Left lobe of liver (tissue), 2 donors: ENCODE data around the gene GHDC. TPM values are rescaled to one million over a fixed set of nuclear protein-coding genes. Genes with fewer than 3 reads are reported as not detected.
"Not testable (repeated sequence)": the region's sequence is repeated elsewhere in the genome, so short reads cannot be mapped to it uniquely, and the experiment has no call there.

Experiments
- ATAC-seq: fragments of 200-7000 bp; cut with Tn5 transposase; one replicate; pipeline ENCODE4 v1.9.1; 2020; ENCODE audit warnings: mild to moderate bottlenecking, moderate library complexity
- DNase-seq: peaks from one replicate; pipeline ENCODE4 v3.0.0-alpha.2; 2020; ENCODE audit warnings: low spot score
- total RNA-seq: library from RNA; stranded (reverse); gene quantifications from one replicate; pipeline ENCODE4 v1.2.1, GENCODE V29; 2021
- donor health status: DM: no; HTN: no; CAD: no; lungs with moderate emphysema.
- donor health status: DM: no; HTN: yes; CAD: no.

GHDC gene
- 15.7 TPM for total RNA-seq

DNA sequence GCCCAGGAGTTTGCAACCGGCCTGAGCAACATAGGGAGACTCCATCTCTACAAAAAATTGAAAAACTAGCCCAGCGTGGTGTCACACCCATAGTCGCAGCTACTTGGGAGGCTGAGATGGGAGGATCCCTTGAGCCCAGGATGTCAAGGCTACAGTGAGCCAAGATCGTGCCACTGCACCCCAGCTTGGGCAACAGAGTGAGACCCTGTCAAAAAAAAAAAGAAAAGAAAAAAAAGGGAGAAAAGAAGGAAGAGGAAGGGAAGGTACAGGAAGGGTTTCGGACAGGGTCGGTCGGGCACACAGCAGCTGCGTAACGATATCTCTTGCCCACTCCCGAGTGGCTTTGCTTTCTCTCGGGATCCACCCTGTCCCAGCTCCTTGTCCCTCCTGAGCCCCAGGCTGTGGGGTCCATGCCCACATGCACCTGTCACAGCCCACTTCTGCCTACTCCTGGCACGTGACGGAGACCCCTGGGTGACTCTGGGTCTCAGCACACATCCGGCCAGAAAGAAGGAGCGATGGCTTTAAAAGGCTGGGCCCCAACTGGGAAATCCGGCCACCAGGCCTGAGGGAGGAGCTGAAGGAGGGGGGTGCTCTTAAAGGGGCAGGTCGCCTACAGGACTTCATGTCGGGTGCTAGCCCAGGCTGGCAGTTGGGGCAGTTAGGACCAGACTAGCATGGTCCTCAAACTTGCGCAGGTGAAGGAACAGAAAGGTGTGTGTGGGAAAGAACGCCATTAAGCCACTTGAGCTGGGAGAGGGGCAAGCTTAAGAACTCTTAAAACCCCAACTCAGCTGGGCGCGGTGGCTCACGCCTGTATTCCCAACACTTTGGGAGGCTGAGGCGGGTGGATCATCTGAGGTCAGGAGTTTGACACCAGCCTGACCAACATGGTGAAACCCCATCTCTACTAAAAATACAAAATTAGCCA is at the start of gene GHDC:
GHDC (minus strand) TSS at position 526 of the 931 bp plus-strand sequence. CDS start 913 bp downstream, outside the sequence.
- peak; percentile 98 for ATAC-seq
- DNase-seq = peak; percentile 88

DNA sequence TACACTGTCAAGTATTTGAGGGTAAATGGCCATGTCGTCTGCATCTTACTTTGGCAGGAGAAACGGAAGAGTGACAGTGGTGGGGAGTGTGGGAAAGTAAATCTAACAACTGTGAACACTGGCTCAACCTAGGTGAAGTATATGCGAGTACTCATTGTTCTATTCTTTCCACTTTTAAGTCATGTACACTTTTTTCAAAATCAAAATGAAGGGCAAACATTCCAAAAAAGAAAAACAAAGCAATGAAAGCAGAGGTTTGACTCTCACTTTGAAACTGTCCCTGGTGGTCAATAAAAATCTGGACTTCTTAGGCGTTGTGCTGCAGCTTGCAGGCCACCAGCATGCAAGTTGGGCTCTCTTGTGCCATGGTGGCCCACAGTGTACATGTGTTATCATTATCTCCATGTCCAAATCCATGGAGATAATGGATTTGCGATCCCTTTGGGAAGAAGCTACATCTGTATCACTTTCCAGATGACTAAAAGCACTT is 49.2 kb upstream of the GHDC start:
- peak; percentile 6 for ATAC-seq

GRCh38 chr17:42241871-42242270 is 47.6 kb upstream of the GHDC start:
- ATAC-seq (no peak), DNase-seq (no peak)

More for the DNA sequence above, 49.2 kb upstream of the GHDC start:
- DNase-seq = no peak

DNA sequence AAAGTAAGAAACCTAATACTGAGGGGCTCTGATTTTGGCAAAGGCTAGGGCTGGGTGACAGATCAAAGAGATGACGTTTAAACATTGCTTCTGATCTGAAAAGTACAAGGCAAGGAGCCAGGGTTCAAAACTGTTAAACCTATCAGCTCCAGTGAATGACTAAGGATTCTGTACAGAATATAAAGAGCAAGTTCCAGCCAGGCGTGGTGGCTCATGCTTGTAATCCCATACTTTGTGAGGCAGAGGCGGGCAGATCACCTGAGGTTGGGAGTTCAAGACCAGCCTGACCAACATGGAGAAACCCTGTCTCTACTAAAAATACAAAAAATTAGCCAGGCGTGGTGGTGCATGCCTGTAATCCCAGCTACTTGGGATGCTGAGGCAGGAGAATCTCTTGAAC is 46.6 kb upstream of the GHDC start:
- peak; percentile 39 for ATAC-seq
- DNase-seq = not testable (repeated sequence)

GRCh38 chr17:42240201-42240600 is 45.9 kb upstream of the GHDC start:
- ATAC-seq (no peak), DNase-seq (no peak)

GRCh38 chr17:42239576-42239975 is 45.3 kb upstream of the GHDC start:
- not testable (repeated sequence) for DNase-seq
- ATAC-seq = peak; percentile 85

- ATAC-seq (no peak), DNase-seq (no peak)
Measured at GRCh38 chr17:42236760-42237159, 42.5 kb upstream of the GHDC start.

- no peak for ATAC-seq
- DNase-seq = no peak
Measured at GRCh38 chr17:42233994-42234393, 39.7 kb upstream of the GHDC start.

DNA sequence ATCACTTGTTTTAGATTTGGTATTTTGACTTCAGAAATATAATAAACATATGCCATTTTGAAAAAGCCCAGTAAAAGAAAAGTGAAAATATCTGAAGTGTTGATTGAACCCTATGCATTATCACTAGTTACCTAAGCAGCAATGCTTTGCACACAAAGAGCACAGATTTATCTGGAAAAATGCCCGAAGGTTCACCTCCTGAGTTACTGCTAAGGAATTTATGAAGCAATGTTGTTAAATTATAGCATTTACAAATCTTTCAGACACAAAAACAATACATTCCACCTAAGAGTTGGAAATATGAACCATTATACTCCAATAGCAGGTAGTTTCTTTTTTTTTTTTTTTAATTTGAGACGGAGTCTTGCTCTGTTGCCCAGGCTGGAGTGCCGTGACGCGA is 38.9 kb upstream of the GHDC start:
- DNase-seq (no peak), ATAC-seq (no peak)

- ATAC-seq = no peak
- DNase-seq = no peak
Measured at GRCh38 chr17:42230225-42230624, 35.9 kb upstream of the GHDC start.

GRCh38 chr17:42227849-42228700 is 33.8 kb upstream of the GHDC start:
- ATAC-seq (no peak), DNase-seq (no peak)

GRCh38 chr17:42225646-42226045 is 31.4 kb upstream of the GHDC start:
- DNase-seq (no peak), ATAC-seq (no peak)

DNA sequence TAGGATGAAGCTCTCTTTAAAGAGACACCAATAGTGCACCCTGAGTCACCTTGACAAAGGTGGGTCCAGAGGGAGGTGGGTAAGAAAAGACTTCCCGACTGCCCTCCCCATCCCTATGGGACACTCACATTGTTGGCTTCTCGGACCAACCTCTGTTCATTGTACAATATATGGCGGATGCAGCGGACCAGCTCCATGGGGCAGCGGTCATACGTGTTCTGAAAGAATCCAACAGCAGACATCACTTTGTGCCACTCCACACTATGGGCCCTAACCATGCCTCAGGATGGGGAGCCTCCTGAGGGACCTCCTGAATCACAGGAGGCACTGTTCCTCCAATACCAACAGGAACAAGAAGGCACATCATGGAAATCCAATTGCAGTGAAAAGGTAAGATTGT is 30.4 kb upstream of the GHDC start:
- ATAC-seq (no peak), DNase-seq (no peak)

GRCh38 chr17:42221886-42222745 is 27.8 kb upstream of the GHDC start:
- DNase-seq = no peak
- peak; percentile 92 for ATAC-seq

- DNase-seq, ATAC-seq: not testable (repeated sequence)
Measured at GRCh38 chr17:42219280-42219679, 25.0 kb upstream of the GHDC start.

DNA sequence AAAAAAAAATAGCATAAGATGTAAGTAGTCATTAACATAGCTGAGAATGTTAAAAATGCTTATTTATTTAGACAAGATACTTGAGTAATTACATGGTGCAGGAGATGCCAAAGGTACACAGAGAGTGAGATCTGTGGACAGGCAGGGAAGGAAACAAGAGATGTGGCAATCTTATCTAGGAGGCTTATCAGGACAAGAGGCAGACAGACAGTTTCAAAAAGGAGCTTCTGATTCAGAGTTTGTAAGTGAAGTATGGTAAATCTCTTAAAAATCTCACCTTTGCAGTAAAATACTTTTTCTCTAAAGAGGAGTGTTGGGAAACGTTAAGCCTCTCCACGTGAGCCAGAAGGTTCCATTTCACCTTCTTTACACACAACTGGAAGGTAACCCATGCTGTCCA is 19.9 kb upstream of the GHDC start:
- ATAC-seq (peak; percentile 27), DNase-seq (no peak)

- ATAC-seq = peak; percentile 65
- DNase-seq = no peak
Measured at GRCh38 chr17:42212382-42212781, 18.1 kb upstream of the GHDC start.

DNA sequence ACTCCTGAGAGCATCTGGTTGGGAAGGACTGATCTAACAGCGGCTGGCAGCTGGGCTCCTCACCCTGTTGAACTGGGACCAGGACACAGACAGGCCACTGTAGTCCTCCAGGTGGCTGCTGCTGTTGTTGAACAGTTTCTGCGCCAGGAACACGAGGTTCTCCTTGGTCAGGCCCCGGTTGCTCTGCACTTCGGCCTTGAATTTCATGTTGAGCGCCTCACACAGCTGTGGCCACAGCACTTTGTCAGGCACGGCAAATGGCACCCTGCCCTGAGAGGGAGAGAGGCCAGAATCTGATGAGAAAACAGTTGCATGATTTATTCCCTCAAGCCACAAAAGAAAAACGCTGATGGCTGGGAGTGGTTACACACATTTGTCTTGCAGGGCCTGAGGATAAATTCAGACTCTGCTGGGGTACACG is 17.6 kb upstream of the GHDC start:
- ATAC-seq (peak; percentile 87), DNase-seq (peak; percentile 82)

- ATAC-seq = no peak
- no peak for DNase-seq
Measured at GRCh38 chr17:42210046-42210445, 15.8 kb upstream of the GHDC start.

- not testable (repeated sequence) for DNase-seq, ATAC-seq
Measured at GRCh38 chr17:42206153-42206612, 11.9 kb upstream of the GHDC start.
